Measurements from ENCODE around the gene TOMM20. TPM values are rescaled to one million over a fixed set of nuclear protein-coding genes. Genes with fewer than 3 reads are reported as not detected.
A peak's percentile ranks its signal among the peaks of the same experiment; 100 is the strongest.
"Not testable (repeated sequence)": the region's sequence is repeated elsewhere in the genome, so short reads cannot be mapped to it uniquely, and the experiment has no call there.

TOMM20 gene
- total RNA-seq, 1 experiment from 2014 or later: 197 TPM

- no peak overlapping the region for H4K8ac ChIP-seq (replicated peaks; ENCODE audit: insufficient read length, low read depth, low read length)
- H3K9me3 Mint-ChIP-seq: no peaks in the 10 kb centered on the region; a peak in 1 of 5 replicates
- H3K27ac ChIP-seq (ENCODE audit: insufficient read length, low read depth, low read length): no peak overlapping the region
- no peak overlapping the region for H2AFZ ChIP-seq (ENCODE audit: low read length)
- peak overlapping the region; percentile 52 to 74 for H3K4me3 Mint-ChIP-seq
- H2BK5ac ChIP-seq (ENCODE audit: insufficient read length, low read length): no peak overlapping the region
- no peak overlapping the region for H2BK120ac ChIP-seq (ENCODE audit: low read depth, low read length, poor library complexity, severe bottlenecking)
- H3K79me1 ChIP-seq (ENCODE audit: insufficient read depth, low read depth, low read length, poor library complexity, severe bottlenecking): no peaks in the 10 kb centered on the region
- no peak overlapping the region for H4K5ac ChIP-seq (ENCODE audit: insufficient read length, low read depth, low read length)
- no peak overlapping the region for H2BK12ac ChIP-seq (ENCODE audit: insufficient read length, low read depth, low read length)
- no peaks in the 10 kb centered on the region for H3K27me3 ChIP-seq (ENCODE audit: insufficient read depth, low read length)
- no peak overlapping the region for H2AK5ac ChIP-seq (ENCODE audit: insufficient read length, low read length)
- no peak overlapping the region for H3K23ac ChIP-seq (ENCODE audit: insufficient read length, low read depth, low read length)
- no peaks in the 10 kb centered on the region for H3K9me3 ChIP-seq (ENCODE audit: control insufficient read depth, low read depth, low read length)
- no peak overlapping the region for H2BK20ac ChIP-seq (ENCODE audit: low read depth, low read length, poor library complexity, severe bottlenecking)
- no peaks in the 10 kb centered on the region for H3K79me2 ChIP-seq (ENCODE audit: insufficient read depth, low read length)
- H3K27ac Mint-ChIP-seq: peak overlapping the region in 2 of 3 experiments; percentile 20 to 44; a peak in 3 of 7 replicates
- H3K14ac ChIP-seq (ENCODE audit: insufficient read depth, low read length): peak overlapping the region; percentile 36; the same call in 1 of the 2 replicates
- peaks cover 4% of the 10 kb centered on the region for H3K23me2 ChIP-seq (ENCODE audit: insufficient read length, low read depth, low read length, poor library complexity, severe bottlenecking)
- no peaks in the 10 kb centered on the region for H3K27me3 Mint-ChIP-seq (ENCODE audit: low read depth)
- H3K4ac ChIP-seq (ENCODE audit: low read depth, low read length): no peak overlapping the region
- no peaks in the 10 kb centered on the region; a peak in 1 of 7 replicates for H3K36me3 Mint-ChIP-seq (ENCODE audit: insufficient read depth in 1 of 3, low read depth in 3 of 3)
- H3K4me1 ChIP-seq (ENCODE audit: insufficient read depth, low read length): peaks cover 14% of the 10 kb centered on the region
- no peak overlapping the region for H2BK15ac ChIP-seq (ENCODE audit: low read depth, low read length)
- H3K4me1 Mint-ChIP-seq: peaks cover 31 to 34% of the 10 kb centered on the region in 2 experiments
- no peak overlapping the region for H3K18ac ChIP-seq (ENCODE audit: insufficient read length, low read depth, low read length)
- no CpG with 5 or more reads among the region's 27 CpGs for WGBS (ENCODE audit: extremely low coverage, insufficient read length, low lambda C conversion rate)
- H4K91ac ChIP-seq (ENCODE audit: insufficient read length, low read depth, low read length): no peak overlapping the region
- peak overlapping the region; percentile 60 for H3K4me2 ChIP-seq (ENCODE audit: insufficient read depth, insufficient read length, low read length)
- no peaks in the 10 kb centered on the region for H4K20me1 ChIP-seq (ENCODE audit: control insufficient read depth, insufficient read depth, insufficient read length)
- H3K9ac ChIP-seq (ENCODE audit: extremely low read depth, insufficient read length, low read length): no peak overlapping the region
- no peak overlapping the region for H3K56ac ChIP-seq (ENCODE audit: insufficient read length, low read depth, low read length)
- peak; percentile 87 for DNase-seq
- peak; percentile 28; the same call in 2 of the 3 replicates for TF ChIP-seq CTCF (conservative IDR thresholded peaks at IDR 0.05)
- no peak overlapping the region for H3T11ph ChIP-seq (ENCODE audit: low read length)
Measured at GRCh38 chr1:235093013-235093695, 35.5 kb downstream of the TOMM20 start.

- H4K8ac ChIP-seq (replicated peaks; ENCODE audit: insufficient read length, low read depth, low read length); H3K18ac ChIP-seq (ENCODE audit: insufficient read length, low read depth, low read length); H3K4me3 Mint-ChIP-seq; H3K79me1 ChIP-seq (ENCODE audit: insufficient read depth, low read depth, low read length, poor library complexity, severe bottlenecking); H3K36me3 Mint-ChIP-seq (ENCODE audit: insufficient read depth in 1 of 3, low read depth in 3 of 3); H3K27me3 ChIP-seq (ENCODE audit: insufficient read depth, low read length); H3K4me2 ChIP-seq (ENCODE audit: insufficient read depth, insufficient read length, low read length); H3K9me3 ChIP-seq (ENCODE audit: control insufficient read depth, low read depth, low read length); H3K9ac ChIP-seq (ENCODE audit: extremely low read depth, insufficient read length, low read length); H3T11ph ChIP-seq (ENCODE audit: low read length); H4K91ac ChIP-seq (ENCODE audit: insufficient read length, low read depth, low read length); DNase-seq; H2BK12ac ChIP-seq (ENCODE audit: insufficient read length, low read depth, low read length); H2AFZ ChIP-seq (ENCODE audit: low read length); H3K9me3 Mint-ChIP-seq; H3K23me2 ChIP-seq (ENCODE audit: insufficient read length, low read depth, low read length, poor library complexity, severe bottlenecking); H3K27me3 Mint-ChIP-seq (ENCODE audit: low read depth); H2BK15ac ChIP-seq (ENCODE audit: low read depth, low read length); H2BK120ac ChIP-seq (ENCODE audit: low read depth, low read length, poor library complexity, severe bottlenecking); H3K4ac ChIP-seq (ENCODE audit: low read depth, low read length); H3K23ac ChIP-seq (ENCODE audit: insufficient read length, low read depth, low read length); H3K56ac ChIP-seq (ENCODE audit: insufficient read length, low read depth, low read length); H3K27ac ChIP-seq (ENCODE audit: insufficient read length, low read depth, low read length); H4K5ac ChIP-seq (ENCODE audit: insufficient read length, low read depth, low read length); H2AK5ac ChIP-seq (ENCODE audit: insufficient read length, low read length); H2BK5ac ChIP-seq (ENCODE audit: insufficient read length, low read length); H4K20me1 ChIP-seq (ENCODE audit: control insufficient read depth, insufficient read depth, insufficient read length); H3K27ac Mint-ChIP-seq; H3K79me2 ChIP-seq (ENCODE audit: insufficient read depth, low read length); H2BK20ac ChIP-seq (ENCODE audit: low read depth, low read length, poor library complexity, severe bottlenecking); H3K14ac ChIP-seq (ENCODE audit: insufficient read depth, low read length): not testable (repeated sequence)
- H3K4me1 ChIP-seq (ENCODE audit: insufficient read depth, low read length): peaks cover 14% of the 10 kb centered on the region
- WGBS (ENCODE audit: extremely low coverage, insufficient read length, low lambda C conversion rate): no CpG with 5 or more reads among the region's 14 CpGs
- H3K4me1 Mint-ChIP-seq: peaks cover 35 to 39% of the 10 kb centered on the region in 2 experiments
Measured at GRCh38 chr1:235092415-235092814, 36.2 kb downstream of the TOMM20 start.

Measured in H9 (cell line).